Measurements from ENCODE around the gene SMYD3. TPM values are rescaled to one million over a fixed set of nuclear protein-coding genes. Genes with fewer than 3 reads are reported as not detected.
"Not testable (repeated sequence)": the region's sequence is repeated elsewhere in the genome, so short reads cannot be mapped to it uniquely, and the experiment has no call there.

The SMYD3 gene
- total RNA-seq, 6 experiments from 2014 or later, result 6.3 to 10.0 (median 6.6) TPM

DNA sequence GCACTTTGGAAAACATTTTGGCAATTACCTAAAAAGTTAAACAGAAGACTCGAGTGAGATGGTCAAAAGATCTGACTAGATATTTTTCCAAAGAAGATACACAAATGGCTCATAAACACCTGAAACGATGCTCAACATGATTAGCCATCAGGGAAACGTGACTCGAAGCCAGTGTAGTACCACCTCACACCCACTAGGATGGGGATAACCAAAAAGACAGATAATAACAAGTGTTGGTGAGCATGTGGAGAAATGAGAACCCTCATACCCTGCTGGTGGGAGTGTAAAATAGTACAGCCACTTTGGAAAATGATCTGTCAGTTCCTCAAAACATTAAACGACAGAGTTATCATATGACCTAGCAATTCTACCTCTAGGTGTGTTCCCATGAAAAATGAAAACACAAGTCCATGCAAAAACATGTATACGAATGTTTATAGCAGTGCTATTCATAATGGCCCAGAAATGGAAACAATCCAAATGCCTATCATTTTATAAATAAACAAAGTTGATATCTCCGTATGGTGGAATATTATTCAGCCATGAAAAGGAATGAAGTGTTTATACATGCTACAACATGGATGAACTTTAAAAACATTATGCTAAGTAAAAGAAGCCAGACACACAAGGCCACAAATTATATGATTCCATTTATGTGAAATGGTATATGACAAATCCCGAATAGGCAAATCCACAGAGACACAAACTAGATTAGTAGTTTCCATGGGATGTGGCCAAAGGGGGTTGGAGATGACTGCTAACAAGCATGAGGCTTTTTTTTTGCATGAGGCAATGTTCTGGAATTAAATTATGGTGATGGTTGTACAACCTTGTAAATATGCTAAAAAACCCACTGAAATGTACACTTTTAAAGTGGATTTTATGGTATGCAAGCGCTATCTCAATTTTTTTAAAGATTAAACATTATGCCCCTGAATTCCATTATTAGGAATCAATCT, 727.0 kb downstream of the SMYD3 start:
- WGBS (ENCODE audit: insufficient coverage, low coverage, low lambda C conversion rate, missing lambda C conversion rate), result 94% methylated on average over 9 of the region's 9 CpGs
- Histone ChIP-seq H3K4me3 (no peak overlapping the region), H3K9me3 (no peaks in the 10 kb centered on the region), H3K27me3 (no peaks in the 10 kb centered on the region), H3K36me3 (no peaks in the 10 kb centered on the region), H3K4me1 (no peaks in the 10 kb centered on the region), H3K27ac (no peak overlapping the region)
- intact Hi-C loops (cut with DNase I), result no loop called here
- no peak for ATAC-seq
- DNase-seq, result no peak
- TF ChIP-seq, protein P1, sequence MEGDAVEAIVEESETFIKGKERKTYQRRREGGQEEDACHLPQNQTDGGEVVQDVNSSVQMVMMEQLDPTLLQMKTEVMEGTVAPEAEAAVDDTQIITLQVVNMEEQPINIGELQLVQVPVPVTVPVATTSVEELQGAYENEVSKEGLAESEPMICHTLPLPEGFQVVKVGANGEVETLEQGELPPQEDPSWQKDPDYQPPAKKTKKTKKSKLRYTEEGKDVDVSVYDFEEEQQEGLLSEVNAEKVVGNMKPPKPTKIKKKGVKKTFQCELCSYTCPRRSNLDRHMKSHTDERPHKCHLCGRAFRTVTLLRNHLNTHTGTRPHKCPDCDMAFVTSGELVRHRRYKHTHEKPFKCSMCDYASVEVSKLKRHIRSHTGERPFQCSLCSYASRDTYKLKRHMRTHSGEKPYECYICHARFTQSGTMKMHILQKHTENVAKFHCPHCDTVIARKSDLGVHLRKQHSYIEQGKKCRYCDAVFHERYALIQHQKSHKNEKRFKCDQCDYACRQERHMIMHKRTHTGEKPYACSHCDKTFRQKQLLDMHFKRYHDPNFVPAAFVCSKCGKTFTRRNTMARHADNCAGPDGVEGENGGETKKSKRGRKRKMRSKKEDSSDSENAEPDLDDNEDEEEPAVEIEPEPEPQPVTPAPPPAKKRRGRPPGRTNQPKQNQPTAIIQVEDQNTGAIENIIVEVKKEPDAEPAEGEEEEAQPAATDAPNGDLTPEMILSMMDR (IDR thresholded peaks at IDR 0.05), result no peak
- no peak for TF ChIP-seq POLR2A (IDR thresholded peaks at IDR 0.05)

DNA sequence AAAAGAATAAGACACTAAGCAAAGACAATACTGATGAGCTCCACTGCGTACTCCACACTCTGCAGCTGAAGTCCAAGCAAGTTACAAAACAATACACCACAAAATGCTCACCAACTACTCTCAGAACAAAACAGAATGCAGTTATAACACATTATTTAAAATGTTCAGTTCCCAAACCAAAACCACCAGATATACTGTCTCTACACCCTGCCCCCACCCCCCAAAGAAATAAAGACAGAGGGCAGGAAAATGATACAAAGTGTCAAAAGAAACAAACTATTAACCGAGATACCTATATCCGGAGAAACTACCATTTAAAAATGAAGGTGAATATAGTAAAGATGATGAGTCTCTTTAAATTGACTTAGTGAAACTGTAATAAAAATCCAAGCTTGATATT, 729.3 kb downstream of the SMYD3 start:
- H3K4me1 ChIP-seq, result no peaks in the 10 kb centered on the region
- DNase-seq, result no peak
- H3K4me3 ChIP-seq, result no peak overlapping the region
- TF ChIP-seq, protein P1 (IDR thresholded peaks at IDR 0.05), result no peak
- intact Hi-C loops (cut with DNase I), result no loop called here
- no peaks in the 10 kb centered on the region for H3K9me3 ChIP-seq
- H3K36me3 ChIP-seq, result no peaks in the 10 kb centered on the region
- WGBS (ENCODE audit: insufficient coverage, low coverage, low lambda C conversion rate, missing lambda C conversion rate), result 95% methylated on average over 3 of the region's 3 CpGs
- no peak for ATAC-seq
- H3K27ac ChIP-seq, result no peak overlapping the region
- H3K27me3 ChIP-seq, result no peaks in the 10 kb centered on the region

DNA sequence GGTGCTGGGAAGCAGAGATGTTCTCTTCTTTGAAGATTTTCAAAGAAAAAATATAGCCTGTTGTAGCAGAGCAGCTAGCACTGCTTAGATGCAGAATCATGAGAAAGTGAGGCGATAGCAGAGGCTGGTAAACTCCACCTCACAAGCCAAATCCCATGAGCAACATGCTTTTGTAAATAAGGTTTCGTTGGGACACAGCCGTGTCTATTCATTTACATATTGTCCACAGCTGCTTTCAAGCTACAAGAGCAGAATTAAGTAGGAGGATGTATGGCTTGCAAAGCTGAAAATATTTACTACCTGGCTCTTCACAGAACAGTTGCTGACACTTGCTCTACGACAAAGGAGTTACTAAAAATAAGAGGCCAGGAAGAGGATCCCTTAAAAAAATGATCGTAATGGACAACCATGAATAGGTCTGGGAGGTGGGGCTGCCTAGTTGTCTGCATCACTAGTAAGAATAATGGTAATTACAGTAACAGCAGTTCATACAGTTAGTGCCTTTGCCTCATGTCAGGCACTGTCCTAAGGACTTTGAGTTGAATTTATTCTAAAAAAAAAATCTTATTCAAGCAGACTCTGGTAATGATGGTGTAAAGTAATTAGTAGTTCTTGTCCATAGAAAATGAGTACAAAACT, 730.3 kb downstream of the SMYD3 start:
- no peaks in the 10 kb centered on the region for H3K27me3 ChIP-seq
- H3K4me1 ChIP-seq, result no peaks in the 10 kb centered on the region
- TF ChIP-seq POLR2A (IDR thresholded peaks at IDR 0.05), result no peak
- TF ChIP-seq, protein P1 (IDR thresholded peaks at IDR 0.05), result no peak
- DNase-seq, result no peak
- no peak overlapping the region for H3K4me3 ChIP-seq
- H3K36me3 ChIP-seq, result no peaks in the 10 kb centered on the region
- ATAC-seq, result no peak
- no peak overlapping the region for H3K27ac ChIP-seq
- no peaks in the 10 kb centered on the region for H3K9me3 ChIP-seq
- WGBS (ENCODE audit: insufficient coverage, low coverage, low lambda C conversion rate, missing lambda C conversion rate), result 68% methylated on average over 5 of the region's 5 CpGs
- intact Hi-C loops (cut with DNase I), result no loop called here

DNA sequence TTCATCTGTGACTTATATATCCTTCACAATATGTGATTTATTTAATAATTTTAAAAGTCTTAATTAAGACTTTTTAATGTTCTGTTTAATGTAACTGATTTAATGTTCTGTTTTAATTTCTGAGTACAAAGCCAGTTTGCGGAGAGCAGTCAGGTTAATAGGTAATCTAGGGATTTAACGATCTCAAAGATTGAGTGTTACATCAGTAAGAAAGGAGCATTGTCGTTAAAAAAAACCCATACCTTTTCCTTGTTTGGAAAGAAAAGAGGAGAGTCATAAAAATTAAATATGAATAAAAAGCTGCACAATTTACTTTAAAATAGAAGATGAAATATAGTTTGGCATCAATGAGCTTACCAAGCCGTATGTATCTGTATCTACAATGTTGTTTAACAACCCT, 730.9 kb downstream of the SMYD3 start:
- no peak for TF ChIP-seq POLR2A (IDR thresholded peaks at IDR 0.05)
- TF ChIP-seq, protein P1 (IDR thresholded peaks at IDR 0.05), result no peak
- DNase-seq, result no peak

DNA sequence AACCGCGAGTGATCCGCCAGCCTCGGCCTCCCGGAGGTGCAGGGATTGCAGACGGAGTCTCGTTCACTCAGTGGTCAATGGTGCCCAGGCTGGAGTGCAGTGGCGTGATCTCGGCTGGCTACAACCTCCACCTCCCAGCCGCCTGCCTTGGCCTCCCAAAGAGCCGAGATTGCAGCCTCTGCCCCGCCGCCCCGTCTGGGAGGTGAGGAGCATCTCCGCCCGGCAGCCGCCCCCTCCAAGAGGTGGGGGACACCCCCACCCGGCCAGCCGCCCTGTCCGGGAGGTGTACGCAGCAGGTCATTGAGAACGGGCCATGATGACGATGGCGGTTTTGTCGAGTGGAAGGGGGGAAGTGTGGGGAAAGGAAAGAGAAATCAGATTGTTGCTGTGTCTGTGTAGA, 732.1 kb downstream of the SMYD3 start:
- H3K27ac ChIP-seq; H3K27me3 ChIP-seq; ATAC-seq; DNase-seq; intact Hi-C loops (cut with DNase I); H3K4me3 ChIP-seq; H3K36me3 ChIP-seq; H3K9me3 ChIP-seq; H3K4me1 ChIP-seq: not testable (repeated sequence)
- WGBS (ENCODE audit: insufficient coverage, low coverage, low lambda C conversion rate, missing lambda C conversion rate), result 91% methylated on average over 14 of the region's 25 CpGs

More for the DNA sequence above, 730.9 kb downstream of the SMYD3 start:
- no peaks in the 10 kb centered on the region for H3K9me3 ChIP-seq
- H3K27me3 ChIP-seq, result no peaks in the 10 kb centered on the region
- H3K4me1 ChIP-seq, result no peaks in the 10 kb centered on the region
- no peak overlapping the region for H3K4me3 ChIP-seq
- no peak for ATAC-seq
- H3K36me3 ChIP-seq, result no peaks in the 10 kb centered on the region
- intact Hi-C loops (cut with DNase I), result no loop called here
- 28% methylated on average over 4 of the region's 4 CpGs for WGBS (ENCODE audit: insufficient coverage, low coverage, low lambda C conversion rate, missing lambda C conversion rate)
- H3K27ac ChIP-seq, result no peak overlapping the region
